ENCODE data around the gene DNAH14. TPM values are rescaled to one million over a fixed set of nuclear protein-coding genes. Genes with fewer than 3 reads are reported as not detected.

The DNAH14 gene
- total and polyA plus RNA-seq, 2 of the 13 experiments (the other 11 are each of a cell fraction or from before 2014, with no cell fraction given), result 4.5 to 27.5 TPM

DNA sequence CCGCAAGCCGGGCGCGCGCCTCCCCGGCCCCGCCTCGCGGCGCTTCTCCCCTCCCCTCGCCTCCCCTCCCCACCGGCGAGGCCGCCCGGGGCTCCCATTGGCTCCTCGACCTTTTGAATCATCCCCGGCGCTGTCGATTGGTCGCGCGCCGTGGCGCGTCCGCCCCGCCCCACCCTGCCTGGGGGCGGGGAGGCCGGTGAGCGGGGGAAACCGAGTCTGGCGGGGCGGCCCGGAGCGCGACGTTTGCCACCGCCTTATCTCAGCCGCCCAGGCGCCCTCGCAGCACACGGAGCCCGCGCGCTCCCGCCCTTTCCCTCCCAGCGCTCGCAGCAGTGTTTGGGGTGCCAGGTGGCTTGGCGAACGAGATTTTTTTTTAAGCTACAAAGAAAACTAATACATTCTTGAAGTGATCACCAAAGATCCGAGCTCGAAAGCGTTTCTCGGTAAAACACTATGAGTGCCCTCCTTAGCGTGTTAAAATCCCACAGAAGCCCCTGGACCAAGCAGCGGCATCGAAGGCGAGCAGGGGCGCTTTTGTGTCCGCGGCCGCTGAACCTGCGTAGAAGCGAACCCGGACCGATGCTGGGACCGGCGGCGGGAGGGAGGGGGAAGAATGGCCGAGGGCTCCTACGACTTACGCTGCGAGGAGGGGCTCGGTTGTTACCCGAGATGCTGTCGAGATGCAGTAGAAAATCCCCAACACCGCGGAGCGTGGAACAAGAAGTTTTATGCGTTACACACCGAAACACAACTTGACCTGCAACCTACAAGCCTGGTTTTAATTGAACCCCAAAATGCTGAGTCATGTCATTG is 498.8 kb downstream of the DNAH14 start (continued):
- no peak for TF ChIP-seq ZNF276 (CRISPR knock-in tag; IDR thresholded peaks at IDR 0.05; ENCODE audit: low read depth)
- no peak for TF ChIP-seq JUN (CRISPR knock-in tag; IDR thresholded peaks at IDR 0.05)
- no peak for TF ChIP-seq GTF2F1 (IDR thresholded peaks at IDR 0.05; ENCODE audit: low read length)
- TF ChIP-seq ZNF318 (CRISPR knock-in tag; IDR thresholded peaks at IDR 0.05), result no peak
- TF ChIP-seq, protein P1, sequence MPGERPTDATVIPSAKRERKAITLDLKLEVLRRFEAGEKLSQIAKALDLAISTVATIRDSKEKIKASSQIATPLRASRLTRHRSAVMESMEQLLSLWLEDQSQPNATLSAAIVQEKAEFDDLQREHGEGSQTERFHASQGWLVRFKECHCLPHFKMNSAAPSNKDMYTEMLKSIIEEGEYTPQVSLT (CRISPR knock-in tag; IDR thresholded peaks at IDR 0.05; ENCODE audit: borderline replicate concordance, low read depth), result no peak
- no peak for TF ChIP-seq ZEB1 (IDR thresholded peaks at IDR 0.05; ENCODE audit: insufficient replicate concordance, low read depth)
- TF ChIP-seq MIXL1 (CRISPR knock-in tag; IDR thresholded peaks at IDR 0.05), result peak; percentile 34; the same call in 1 of the 2 replicates
- no peak; the same call in none of the 2 replicates for TF ChIP-seq FOXO1 (CRISPR knock-in tag; IDR thresholded peaks at IDR 0.05)
- TF ChIP-seq ZSCAN30 (CRISPR knock-in tag; IDR thresholded peaks at IDR 0.05), result no peak
- no peak for TF ChIP-seq ZNF484 (CRISPR knock-in tag; IDR thresholded peaks at IDR 0.05; ENCODE audit: borderline replicate concordance, low read depth)
- no peak for TF ChIP-seq SNAPC2 (CRISPR knock-in tag; IDR thresholded peaks at IDR 0.05)
- no peak for TF ChIP-seq ZFP36L2 (CRISPR knock-in tag; IDR thresholded peaks at IDR 0.05)
- no peak for TF ChIP-seq BRD4 (CRISPR knock-in tag; IDR thresholded peaks at IDR 0.05)
- TF ChIP-seq ZNF503 (CRISPR knock-in tag; IDR thresholded peaks at IDR 0.05), result no peak
- 0 out of 2 replicates have a peak, but pooled peaks have one; percentile 39 for TF ChIP-seq NFKBIZ (CRISPR knock-in tag; IDR thresholded peaks at IDR 0.05)
- no peak for TF ChIP-seq TRIM22 (IDR thresholded peaks at IDR 0.05)
